Right ventricle myocardium inferior (tissue), 1 donor: ENCODE results near the gene CFAP74. TPM values are rescaled to one million over a fixed set of nuclear protein-coding genes. Genes with fewer than 3 reads are reported as not detected.
"Not testable (repeated sequence)": the region's sequence is repeated elsewhere in the genome, so short reads cannot be mapped to it uniquely, and the experiment has no call there.

ENCODE experiments used
- ATAC-seq: fragments of 200-7000 bp; cut with Tn5 transposase; one replicate; pipeline ENCODE4 v1.9.1; 2020; ENCODE audit warnings: mild to moderate bottlenecking, moderate library complexity
- DNase-seq: peaks from one replicate; pipeline ENCODE4 v3.0.0; 2021; ENCODE audit errors: missing footprints
- intact Hi-C: fragments of 100-400 bp; cut with DNase I; formaldehyde crosslinking; loops from one replicate; pipeline ENCODE4 v1.11.0; 2022
- total RNA-seq: library from RNA; stranded (reverse); fragmentation: NEBNext Ultra II Directional; extraction: Animal tissue kit (Norgen Biotek cat#: 25700); gene quantifications from one replicate; pipeline ENCODE4 v1.2.1, GENCODE V29; 2021
- donor health status: DM: no; HTN: yes; CAD: no; lungs with severe emphysema.

CFAP74 gene
- total RNA-seq, 1 donor from 2014 or later = not detected

- ATAC-seq, intact Hi-C loops: not testable (repeated sequence)
- peak; percentile 54 for DNase-seq
Measured at GRCh38 chr1:1978690-1979481, 24.7 kb downstream of the CFAP74 start.

- ATAC-seq (no peak), DNase-seq (peak; percentile 22)
- intact Hi-C loops = no loop called here
Measured at GRCh38 chr1:1978108-1978507, 25.5 kb downstream of the CFAP74 start.

GRCh38 chr1:1976031-1976430 is 27.6 kb downstream of the CFAP74 start:
- peak; percentile 26 for DNase-seq
- no peak for ATAC-seq
- intact Hi-C loops = no loop called here

DNA sequence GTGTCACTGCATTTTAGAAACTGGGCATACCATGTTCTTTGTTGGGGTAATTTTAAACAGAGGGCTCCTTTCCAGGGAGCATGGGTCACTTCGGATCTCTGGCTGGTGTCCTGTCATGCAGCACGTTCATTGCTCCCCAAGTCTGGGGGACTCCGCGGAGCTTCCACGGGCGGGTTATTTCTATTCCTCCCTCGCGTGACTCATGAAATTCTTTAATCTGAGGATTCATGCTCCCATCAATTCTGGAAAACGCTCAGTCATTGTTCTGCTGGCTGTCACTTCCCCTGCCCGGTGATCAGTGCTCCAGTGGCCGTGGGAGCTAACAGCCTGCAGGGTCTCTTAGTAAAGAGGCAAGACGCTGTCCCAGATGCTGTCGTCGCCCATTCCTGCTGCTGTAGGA is 28.1 kb downstream of the CFAP74 start:
- intact Hi-C loops = no loop called here
- no peak for ATAC-seq
- DNase-seq = no peak

DNA sequence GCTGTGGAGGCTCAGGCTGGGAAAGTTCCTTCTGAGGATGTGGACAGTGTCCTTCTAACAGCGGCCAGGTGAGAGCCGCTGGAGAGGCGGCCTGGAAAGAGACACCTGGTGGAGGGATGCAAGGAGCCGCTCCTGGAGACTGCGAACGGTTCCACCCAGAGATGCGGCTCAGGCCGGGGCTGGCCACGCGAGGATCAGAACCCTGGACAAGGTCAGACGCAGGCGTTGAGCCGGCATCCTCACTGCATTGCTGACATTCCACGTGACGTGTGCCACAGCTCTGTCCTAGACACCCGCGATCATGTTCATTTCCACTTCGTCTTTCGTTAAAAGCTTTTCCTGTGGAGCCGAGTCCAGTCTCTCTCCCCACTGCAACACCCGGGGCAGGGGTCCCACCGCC is 28.8 kb downstream of the CFAP74 start:
- DNase-seq (peak; percentile 42), ATAC-seq (no peak)
- intact Hi-C loops = no loop called here

- peak; percentile 47 for DNase-seq
- no peak for ATAC-seq
- intact Hi-C loops = no loop called here
Measured at GRCh38 chr1:1973716-1974642, 29.6 kb downstream of the CFAP74 start.

DNA sequence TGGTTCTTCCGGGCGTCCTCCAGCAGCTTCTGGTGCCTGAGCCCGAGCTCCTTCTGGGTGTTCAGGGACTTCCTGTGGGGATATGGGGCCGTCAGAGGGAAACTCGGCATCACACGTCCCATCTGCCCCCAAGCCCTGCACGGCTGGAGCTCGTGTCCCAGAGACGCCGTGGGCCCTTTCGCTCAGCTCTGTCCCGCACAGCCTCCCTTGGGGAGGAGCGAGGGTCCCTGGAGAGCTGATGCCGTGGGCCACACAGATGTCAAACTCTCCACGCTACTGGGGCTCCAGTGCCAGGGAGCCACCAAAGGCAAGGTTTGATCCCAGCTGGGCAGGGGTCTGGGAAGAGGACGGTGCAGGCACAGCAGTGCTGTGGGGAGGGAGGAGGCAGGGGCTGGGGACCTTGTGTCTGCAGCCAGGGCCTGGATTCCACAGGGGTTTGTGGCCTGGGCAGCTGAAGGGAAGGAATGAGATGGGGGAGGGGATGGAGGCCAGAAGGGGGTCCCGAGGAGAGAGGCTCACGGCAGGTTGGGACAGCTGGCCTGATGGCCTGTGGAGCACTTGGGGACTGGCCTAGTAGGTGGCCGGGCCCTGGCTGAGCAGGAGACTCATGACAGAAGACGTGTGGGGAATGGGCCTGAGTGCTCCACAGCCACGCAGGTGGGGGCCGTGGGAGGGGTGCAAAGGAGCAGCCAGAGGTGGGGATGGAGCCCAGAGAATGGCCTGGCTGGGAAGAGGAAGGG is 30.4 kb downstream of the CFAP74 start:
- DNase-seq = peak; percentile 44

GRCh38 chr1:1971688-1972087 is 31.9 kb downstream of the CFAP74 start:
- intact Hi-C loops = no loop called here
- DNase-seq (no peak), ATAC-seq (no peak)

More for the DNA sequence above, 30.4 kb downstream of the CFAP74 start:
- intact Hi-C loops = no loop called here
- no peak for ATAC-seq

GRCh38 chr1:1971017-1971416 is 32.6 kb downstream of the CFAP74 start:
- peak; percentile 37 for DNase-seq
- ATAC-seq = no peak
- intact Hi-C loops = no loop called here

- peak; percentile 26 for DNase-seq
- ATAC-seq = no peak
- intact Hi-C loops = no loop called here
Measured at GRCh38 chr1:1969953-1970716, 33.5 kb downstream of the CFAP74 start.

- DNase-seq (peak; percentile 47), ATAC-seq (no peak)
- intact Hi-C loops = no loop called here
Measured at GRCh38 chr1:1969505-1969900, 34.1 kb downstream of the CFAP74 start.

DNA sequence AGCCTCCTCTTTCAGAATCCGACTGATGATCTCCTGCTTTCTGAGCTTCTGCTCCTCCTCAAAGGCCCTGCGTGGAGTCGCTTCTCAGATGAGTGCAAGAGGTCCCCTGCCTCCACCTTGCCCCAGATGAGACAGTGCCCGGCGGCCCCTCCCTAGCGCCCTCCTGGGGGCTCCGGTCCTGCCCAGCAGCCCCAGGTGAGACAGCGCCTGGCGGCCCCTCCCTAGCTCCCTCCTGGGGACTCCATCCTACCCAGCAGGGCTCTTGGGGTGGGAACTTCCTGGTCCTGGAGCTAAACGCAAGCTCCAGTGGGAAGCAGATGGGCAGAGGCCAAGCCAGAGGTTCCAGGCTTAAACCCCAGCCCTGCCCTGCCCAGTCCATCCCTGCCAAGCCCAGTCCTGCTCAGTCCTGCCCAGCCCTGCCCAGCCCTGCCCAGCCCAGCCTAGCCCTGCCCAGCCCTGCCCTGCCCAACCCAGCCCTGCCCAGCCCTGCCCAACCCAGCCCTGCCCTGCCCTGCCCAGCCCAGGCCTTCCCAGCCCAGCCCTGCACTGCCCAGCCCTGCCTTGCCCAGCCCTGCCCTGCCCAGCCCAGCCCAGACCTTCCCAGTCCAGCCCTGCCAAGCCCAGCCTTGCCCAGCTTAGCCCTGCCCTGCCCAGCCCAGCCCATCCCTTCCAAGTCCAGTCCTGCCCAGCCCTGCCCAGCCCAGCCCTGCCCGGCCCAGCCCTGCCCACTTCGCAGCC is 34.6 kb downstream of the CFAP74 start:
- DNase-seq (peak; percentile 9), ATAC-seq (no peak)
- intact Hi-C loops = no loop called here

- intact Hi-C loops = no loop called here
- DNase-seq = no peak
- no peak for ATAC-seq
Measured at GRCh38 chr1:1967879-1968278, 35.7 kb downstream of the CFAP74 start.

GRCh38 chr1:1967151-1967550 is 36.4 kb downstream of the CFAP74 start:
- DNase-seq (peak; percentile 56), ATAC-seq (no peak)
- intact Hi-C loops = no loop called here

- ATAC-seq (no peak), DNase-seq (peak; percentile 30)
- intact Hi-C loops = no loop called here
Measured at GRCh38 chr1:1966071-1966740, 37.4 kb downstream of the CFAP74 start.

DNA sequence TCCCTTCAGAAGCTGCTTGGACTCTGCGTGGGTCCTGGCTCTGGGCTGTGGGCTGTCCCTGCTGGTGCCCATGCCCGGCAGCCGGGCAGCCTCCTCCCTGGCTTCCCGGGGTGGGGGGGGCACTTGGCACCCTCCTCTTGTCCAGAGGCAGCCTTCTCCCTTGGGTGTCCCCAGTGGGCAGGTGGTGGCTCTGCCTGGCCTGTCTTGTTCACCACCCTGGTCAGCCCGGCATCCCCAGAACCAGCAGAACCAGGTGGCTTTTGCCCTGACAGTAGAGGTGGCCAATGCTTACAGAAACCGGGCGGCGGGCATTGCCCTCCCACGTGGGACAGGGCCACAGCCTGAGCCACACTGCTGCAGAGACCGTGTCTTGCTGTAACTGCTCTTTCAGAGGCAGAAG is 38.0 kb downstream of the CFAP74 start:
- no peak for ATAC-seq
- intact Hi-C loops = no loop called here
- peak; percentile 62 for DNase-seq

DNA sequence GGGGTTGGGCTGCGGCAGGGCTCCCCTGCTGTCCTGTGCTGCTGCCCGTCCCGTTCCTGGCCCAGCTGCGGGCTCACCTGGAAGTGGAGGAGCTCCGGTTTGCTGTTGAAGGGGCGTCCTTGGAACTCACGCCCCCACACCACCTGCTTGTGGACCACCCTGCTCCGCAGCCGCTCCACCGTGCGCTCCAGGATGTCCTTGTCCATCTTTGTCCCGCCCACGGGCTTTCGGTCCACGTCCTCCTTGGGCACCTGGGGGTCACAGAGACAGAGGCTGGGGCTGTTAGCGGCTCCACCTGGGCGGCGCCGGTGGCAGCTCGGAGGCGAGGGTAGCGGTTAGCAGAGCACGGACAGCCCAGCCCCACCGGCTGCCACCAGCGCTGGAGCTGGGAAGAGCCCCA is 38.8 kb downstream of the CFAP74 start:
- ATAC-seq (no peak), DNase-seq (peak; percentile 72)
- intact Hi-C loops = no loop called here
